C4-2B (cell line): ENCODE data around the gene MFGE8.

Experiments
- ZFX ChIP-seq: fragments of 450-650 bp; IDR thresholded peaks from 2 replicates; pipeline ENCODE4 v1.6.1; 2017
- TF ChIP-seq, protein P1 (sequence below): fragments of 450-650 bp; conservative IDR thresholded peaks from 2 replicates; pipeline ENCODE4 v1.5.1; 2017; ENCODE audit warnings: mild to moderate bottlenecking

DNA sequence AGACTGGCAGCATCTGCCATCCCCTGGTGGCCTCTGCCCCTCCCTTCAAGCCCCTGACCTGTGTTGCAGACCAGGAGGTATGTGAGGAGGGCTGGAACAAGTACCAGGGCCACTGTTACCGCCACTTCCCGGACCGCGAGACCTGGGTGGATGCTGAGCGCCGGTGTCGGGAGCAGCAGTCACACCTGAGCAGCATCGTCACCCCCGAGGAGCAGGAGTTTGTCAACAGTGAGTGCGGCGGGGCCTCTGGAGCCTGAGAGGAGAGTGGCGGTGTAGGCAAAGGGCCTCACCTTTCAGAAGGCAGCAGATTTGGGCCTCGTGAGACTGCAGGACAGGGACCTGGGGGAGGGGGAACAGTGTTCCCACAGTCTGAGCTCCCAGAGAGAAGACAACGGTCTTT lies 41.9 kb downstream of the MFGE8 start:
- TF ChIP-seq, protein P1, sequence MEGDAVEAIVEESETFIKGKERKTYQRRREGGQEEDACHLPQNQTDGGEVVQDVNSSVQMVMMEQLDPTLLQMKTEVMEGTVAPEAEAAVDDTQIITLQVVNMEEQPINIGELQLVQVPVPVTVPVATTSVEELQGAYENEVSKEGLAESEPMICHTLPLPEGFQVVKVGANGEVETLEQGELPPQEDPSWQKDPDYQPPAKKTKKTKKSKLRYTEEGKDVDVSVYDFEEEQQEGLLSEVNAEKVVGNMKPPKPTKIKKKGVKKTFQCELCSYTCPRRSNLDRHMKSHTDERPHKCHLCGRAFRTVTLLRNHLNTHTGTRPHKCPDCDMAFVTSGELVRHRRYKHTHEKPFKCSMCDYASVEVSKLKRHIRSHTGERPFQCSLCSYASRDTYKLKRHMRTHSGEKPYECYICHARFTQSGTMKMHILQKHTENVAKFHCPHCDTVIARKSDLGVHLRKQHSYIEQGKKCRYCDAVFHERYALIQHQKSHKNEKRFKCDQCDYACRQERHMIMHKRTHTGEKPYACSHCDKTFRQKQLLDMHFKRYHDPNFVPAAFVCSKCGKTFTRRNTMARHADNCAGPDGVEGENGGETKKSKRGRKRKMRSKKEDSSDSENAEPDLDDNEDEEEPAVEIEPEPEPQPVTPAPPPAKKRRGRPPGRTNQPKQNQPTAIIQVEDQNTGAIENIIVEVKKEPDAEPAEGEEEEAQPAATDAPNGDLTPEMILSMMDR: no peak
- no peak for TF ChIP-seq ZFX
